ENCODE results near the gene LSM14A.
"Not testable (repeated sequence)": the region's sequence is repeated elsewhere in the genome, so short reads cannot be mapped to it uniquely, and the experiment has no call there.

DNA sequence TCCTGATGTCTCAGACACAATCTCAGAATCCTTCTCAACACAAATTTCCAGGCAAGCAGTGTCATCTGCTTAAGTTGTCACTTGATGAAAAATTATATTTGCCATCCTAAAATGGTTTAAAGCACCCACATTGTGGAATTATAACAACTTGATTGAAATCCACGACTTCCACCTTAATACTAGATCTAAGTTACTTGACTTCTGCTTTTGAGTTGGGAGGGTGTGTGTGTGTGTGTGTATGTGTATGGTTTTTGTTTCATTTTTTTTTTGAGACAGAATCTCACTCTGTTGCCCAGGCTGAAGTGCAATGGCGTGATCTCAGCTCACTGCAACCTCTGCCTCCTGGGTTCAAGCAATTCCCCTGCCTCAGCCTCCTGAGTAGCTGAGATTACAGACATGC is 10.4 kb upstream of the LSM14A start:
- TF ChIP-seq CTCF, POLR2A (IDR thresholded peaks at IDR 0.05): not testable (repeated sequence)
